Stimulated activated CD4-positive, alpha-beta T cell treated with anti-CD3 and anti-CD28 coated beads, Interleukin-2, amount 100 ng/mL, for 4 hours (primary cell): ENCODE measurements around the gene INPP5D.
A peak's percentile ranks its signal among the peaks of the same experiment; 100 is the strongest.
"Not testable (repeated sequence)": the region's sequence is repeated elsewhere in the genome, so short reads cannot be mapped to it uniquely, and the experiment has no call there.

Source experiments
- DNase-seq: peaks from one replicate; pipeline ENCODE4 v3.0.0-alpha.2; 2020; ENCODE audit warnings: low read depth

Gene INPP5D

GRCh38 chr2:233059797-233060500, at the start of gene INPP5D:
INPP5D (plus strand) TSS chr2:233060342; CDS start chr2:233060479, 137 bp downstream.
- peak; percentile 59 for DNase-seq

GRCh38 chr2:233010569-233011267, 49.4 kb upstream of the INPP5D start:
- no peak for DNase-seq

GRCh38 chr2:233011268-233011650, 48.9 kb upstream of the INPP5D start:
- DNase-seq, result no peak

- no peak for DNase-seq
Measured at GRCh38 chr2:233011702-233012131, 48.4 kb upstream of the INPP5D start.

DNA sequence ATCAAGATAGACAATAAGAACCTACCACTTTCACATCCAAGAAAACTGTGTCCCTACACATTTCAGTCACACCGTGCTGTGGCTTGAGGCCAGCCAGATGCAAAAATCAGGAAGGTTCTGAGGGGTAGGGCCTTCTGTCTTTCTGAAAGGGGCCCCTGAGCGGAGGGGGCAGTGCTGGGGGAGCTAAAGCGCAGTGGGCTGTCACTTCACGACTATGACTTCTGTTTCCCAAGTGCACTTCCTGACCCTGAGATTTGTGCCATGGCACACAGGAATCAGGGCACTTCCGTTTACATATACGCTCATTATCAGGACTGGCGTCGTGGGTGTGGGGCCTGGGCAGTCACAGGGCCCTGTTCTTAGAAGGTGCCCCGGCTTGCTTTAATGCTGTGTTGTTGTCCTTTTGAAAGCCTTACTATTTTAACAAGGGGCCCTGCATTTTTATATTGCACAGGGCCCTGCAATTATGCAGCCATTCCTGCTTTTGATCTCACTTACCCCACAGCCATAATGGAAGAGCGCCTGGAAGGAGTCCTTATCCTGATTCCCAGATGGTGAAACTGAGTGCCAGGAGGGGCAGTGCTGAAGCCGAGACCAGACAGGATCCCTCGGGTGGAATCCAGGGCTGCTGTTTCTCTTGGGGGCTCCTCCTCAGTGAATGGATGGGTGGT, 47.7 kb upstream of the INPP5D start:
- DNase-seq, result no peak

GRCh38 chr2:233013027-233013461, 47.1 kb upstream of the INPP5D start, which contains the start of gene NGEF:
NGEF (minus strand) TSS chr2:233013256; CDS start chr2:232974890, 38,366 bp downstream.
- no peak for DNase-seq

- no peak for DNase-seq
Measured at GRCh38 chr2:233013650-233014049, 46.5 kb upstream of the INPP5D start.

- no peak for DNase-seq
Measured at GRCh38 chr2:233015019-233015645, 45.0 kb upstream of the INPP5D start.

DNA sequence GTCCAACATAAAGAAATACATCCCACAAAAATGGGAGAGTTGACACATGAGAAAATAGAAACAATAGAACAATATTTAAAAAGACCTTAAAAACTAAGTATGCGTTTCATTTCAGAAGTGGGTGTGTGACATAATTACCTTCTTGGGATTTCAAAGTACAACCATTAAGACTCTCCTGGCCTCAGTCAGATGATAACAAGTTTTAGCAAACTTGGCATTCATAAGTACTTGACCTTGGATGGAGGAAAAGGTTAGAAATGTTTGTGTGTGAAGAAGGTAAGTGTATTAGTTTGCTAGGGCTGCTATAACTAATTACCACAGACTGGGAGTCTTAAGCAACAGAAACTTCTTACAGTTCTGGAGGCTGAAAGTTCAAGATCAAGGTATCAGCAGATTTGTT, 42.2 kb upstream of the INPP5D start:
- DNase-seq, result no peak

- not testable (repeated sequence) for DNase-seq
Measured at GRCh38 chr2:233019610-233020009, 40.5 kb upstream of the INPP5D start.

- no peak for DNase-seq
Measured at GRCh38 chr2:233020454-233020853, 39.7 kb upstream of the INPP5D start.

GRCh38 chr2:233021771-233022170, 38.4 kb upstream of the INPP5D start:
- DNase-seq, result no peak

GRCh38 chr2:233022561-233022960, 37.6 kb upstream of the INPP5D start:
- no peak for DNase-seq

DNA sequence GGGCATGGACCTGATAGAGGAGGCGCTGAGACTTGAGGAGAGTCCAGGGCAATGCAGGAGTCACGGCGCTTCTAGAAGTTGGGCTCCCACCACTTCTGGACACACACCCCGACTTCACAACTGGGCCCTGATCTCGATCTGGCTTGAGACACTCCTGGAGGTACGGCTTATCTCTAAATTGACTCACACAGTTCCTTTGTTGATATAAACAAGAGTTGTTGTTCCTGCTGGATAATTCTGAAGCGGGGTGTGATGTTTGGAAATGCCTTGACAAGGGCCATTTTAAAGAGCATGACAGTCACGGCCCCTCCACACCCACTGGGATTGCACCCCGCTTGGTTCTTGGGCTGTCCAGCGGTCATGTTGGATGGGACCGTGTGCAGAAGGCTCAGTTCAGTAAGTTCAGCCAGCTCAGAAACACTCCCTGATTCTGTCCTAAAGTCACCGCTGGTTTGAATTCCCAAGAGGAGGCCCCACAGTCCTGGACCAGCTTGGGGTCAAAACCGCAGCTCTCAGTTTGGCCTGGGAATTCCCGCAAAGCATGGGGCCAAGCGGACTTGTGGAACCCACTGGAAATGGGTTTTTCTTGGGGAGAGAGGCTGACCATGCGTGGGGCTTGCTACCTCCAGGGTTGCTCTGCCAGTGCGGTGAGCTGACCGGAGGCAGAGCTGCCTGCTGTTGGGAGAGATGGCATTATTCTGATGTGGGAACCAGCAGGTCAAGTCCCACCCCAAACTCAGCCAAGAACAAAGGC, 37.0 kb upstream of the INPP5D start:
- DNase-seq, result no peak

DNA sequence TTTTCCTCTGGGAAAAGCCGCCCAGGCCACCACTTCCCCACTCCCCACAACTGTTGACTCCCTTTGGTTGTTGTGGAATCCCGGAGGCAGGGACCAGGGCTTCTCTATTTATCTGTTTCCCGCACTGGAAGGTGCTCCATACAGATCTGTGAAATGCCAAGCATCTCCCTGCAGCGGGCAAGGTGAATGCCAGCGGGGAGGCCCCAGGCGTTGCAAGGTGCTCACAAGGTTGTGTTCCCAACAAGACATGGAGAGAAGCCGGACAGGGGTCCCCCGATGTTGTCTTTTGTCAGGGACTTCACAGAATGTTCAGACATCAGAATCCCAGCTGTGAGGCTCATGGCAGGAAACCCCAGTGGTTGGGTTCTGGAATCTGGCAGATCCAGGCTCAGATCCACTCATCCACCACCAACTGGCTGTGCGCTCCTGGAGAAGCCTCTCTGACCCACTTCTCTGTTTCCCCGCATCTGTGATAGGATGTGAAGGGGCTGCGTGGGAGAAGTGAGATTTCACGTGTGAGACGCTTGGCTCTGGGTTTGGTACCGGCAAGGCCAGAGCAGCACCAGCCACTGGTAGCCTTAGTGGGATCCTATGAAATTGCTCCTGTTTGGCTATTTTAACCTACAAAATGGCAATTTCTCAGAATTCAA, 36.3 kb upstream of the INPP5D start:
- DNase-seq, result no peak

DNA sequence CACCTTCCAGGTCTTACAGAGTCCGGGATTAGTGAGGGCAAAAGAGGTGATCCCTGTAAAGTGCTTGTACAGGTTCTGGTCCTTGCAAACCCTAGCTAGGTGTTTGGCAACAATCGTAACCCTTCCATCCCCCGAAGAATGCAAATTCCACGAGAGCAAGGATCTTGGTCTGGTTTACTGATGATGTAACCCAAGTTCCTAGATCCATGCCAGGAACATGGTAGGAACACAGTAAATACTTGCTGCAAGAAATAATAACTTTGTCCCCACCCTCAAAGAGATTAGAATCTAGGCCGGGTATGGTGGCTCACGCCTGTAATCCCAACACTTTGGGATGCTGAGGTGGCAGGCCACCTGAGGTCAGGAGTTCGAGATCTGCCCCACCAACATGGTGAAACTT, 34.4 kb upstream of the INPP5D start:
- no peak for DNase-seq

GRCh38 chr2:233026198-233026813, 33.8 kb upstream of the INPP5D start:
- DNase-seq, result no peak

DNA sequence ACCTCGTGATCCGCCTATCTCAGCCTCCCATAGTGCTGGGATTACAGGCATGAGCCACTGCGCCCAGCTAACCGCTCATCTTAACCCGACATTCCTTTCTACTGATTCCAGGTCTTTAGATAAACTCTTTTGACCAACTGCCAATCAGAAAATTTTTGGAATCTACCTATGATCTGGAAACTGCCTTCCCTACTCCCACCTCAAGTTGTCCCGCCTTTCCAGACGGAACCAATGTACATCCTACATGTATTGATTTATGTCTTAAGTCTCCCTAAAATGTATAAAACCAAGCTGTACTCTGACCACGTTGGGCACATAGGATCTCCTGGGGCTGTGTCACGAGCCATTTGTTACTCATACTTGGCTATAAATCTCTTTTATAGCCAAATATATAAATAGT, 30.8 kb upstream of the INPP5D start:
- no peak for DNase-seq

DNA sequence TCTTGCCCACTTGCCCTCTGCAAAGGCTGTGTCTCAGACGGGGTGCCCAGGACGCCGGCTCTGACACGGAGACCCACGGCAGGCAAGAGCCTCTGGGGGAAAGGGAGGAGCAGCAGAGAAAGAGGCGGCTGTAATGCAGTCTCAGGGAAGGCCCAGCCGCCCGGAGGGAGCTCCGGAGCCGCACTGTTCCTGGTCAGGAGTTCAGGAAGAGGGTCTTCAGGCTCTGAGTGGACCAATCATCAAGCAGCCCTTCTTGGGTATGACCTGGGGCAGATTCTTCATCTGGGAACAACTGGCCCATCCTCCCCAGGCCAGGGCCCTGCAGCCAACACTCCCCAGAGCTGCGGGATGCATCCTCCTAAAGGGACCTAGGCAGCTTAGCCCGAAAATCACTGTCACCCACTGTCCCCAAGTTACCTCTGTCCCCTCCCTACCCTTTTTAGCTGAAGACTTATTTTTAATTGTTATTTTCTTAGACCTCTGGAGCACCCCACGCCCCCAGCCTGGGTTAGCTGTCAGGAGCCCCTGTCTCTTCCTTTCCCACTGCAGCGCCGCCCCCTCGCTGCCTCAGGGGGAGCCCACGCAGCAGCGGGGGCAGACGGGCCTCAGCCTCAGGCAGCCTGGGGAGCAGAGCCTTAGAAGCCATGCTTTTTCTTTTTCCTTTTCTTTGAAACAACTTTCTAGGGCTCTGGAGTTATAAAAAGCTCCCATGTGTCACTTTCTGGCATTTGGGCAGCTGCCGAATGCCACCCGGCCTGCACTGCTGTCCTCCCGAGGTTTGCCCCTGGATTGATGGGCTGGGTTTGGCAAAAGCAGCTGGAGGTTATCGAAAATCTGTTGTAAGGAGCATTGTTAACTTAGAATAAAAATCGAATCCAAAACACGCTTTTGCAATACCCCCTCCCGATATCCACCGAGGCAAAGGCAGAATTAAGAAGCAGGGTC, 28.3 kb upstream of the INPP5D start:
- no peak for DNase-seq
